MG63 (cell line): ENCODE data around the gene HTRA3. TPM values are rescaled to one million over a fixed set of nuclear protein-coding genes. Genes with fewer than 3 reads are reported as not detected.

ENCODE experiments used
- DNase-seq: peaks from one replicate; pipeline ENCODE4 v3.0.0-alpha.2; 2020
- H3K27me3 ChIP-seq: fragments of 250-450 bp; sonication (Bioruptor Pico); 2 replicates; pipeline ENCODE4 v1.5.1; 2020; ENCODE audit warnings: mild to moderate bottlenecking, moderate library complexity
- H3K36me3 ChIP-seq: fragments of 250-450 bp; sonication (Bioruptor Pico); 2 replicates; pipeline ENCODE4 v1.5.1; 2020; ENCODE audit warnings: mild to moderate bottlenecking, moderate library complexity
- H3K4me3 ChIP-seq: fragments of 250-450 bp; sonication (Bioruptor Pico); 2 replicates; pipeline ENCODE4 v1.5.1; 2020; ENCODE audit warnings: mild to moderate bottlenecking, moderate library complexity
- H3K9me3 ChIP-seq: fragments of 250-450 bp; sonication (Bioruptor Pico); 2 replicates; pipeline ENCODE4 v1.5.1; 2020; ENCODE audit warnings: mild to moderate bottlenecking, moderate library complexity
- total RNA-seq: library from RNA; depleted of rRNA; stranded (reverse); fragments of >200 nt; shearing (Covaris generic); gene quantifications from 2 replicates; pipeline ENCODE4 v1.2.3, GENCODE V29; 2014; ENCODE audit warnings: low replicate concordance; rRNA removed

The HTRA3 gene
- total RNA-seq, result 0.15 and 1.3 TPM in 2 replicates

DNA sequence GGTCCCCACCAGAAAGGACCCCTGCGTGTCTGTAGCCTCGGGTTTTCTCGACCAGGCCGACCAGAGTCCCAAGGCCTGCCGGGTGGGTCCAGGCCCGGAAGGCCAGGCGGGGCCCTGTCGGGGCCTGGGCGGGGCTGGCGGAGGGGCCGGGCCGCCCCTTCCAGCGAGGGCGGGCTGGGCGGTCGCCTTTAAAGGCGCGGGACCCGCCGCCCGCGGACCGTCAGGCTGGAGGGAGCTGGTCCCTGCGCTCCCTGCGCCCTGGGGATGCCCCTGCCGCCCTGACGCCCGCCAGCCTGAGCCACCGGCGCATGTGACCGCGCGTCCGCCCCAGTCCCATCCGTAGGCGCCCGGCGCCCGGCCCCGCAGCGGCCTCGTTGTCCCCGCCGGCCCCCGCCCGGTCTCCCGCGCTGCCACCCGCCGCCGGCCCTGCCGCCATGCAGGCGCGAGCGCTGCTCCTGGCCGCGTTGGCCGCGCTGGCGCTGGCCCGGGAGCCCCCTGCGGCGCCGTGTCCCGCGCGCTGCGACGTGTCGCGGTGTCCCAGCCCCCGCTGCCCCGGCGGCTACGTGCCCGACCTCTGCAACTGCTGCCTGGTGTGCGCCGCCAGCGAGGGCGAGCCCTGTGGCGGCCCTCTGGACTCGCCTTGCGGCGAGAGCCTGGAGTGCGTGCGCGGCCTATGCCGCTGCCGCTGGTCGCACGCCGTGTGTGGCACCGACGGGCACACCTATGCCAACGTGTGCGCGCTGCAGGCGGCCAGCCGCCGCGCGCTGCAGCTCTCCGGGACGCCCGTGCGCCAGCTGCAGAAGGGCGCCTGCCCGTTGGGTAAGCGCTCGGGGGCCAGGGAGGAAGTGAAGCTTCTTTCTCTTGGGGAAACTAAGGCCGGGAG is at the start of gene HTRA3:
Gene HTRA3 (plus strand): TSS at position 220 of the 883 bp plus-strand sequence. CDS start 215 bp downstream, at position 435.
- no peak within 1 kb of the TSS for H3K4me3 ChIP-seq
- no peaks in the 10 kb centered on the region for H3K9me3 ChIP-seq
- H3K36me3 ChIP-seq, result no peaks in the 10 kb centered on the region
- no peaks in the 10 kb centered on the region for H3K27me3 ChIP-seq
- DNase-seq, result no peak

GRCh38 chr4:8220661-8221450 is 48.7 kb upstream of the HTRA3 start:
- DNase-seq, result no peak
- Histone ChIP-seq H3K4me3 (no peak overlapping the region), H3K9me3 (no peaks in the 10 kb centered on the region), H3K27me3 (no peaks in the 10 kb centered on the region), H3K36me3 (no peaks in the 10 kb centered on the region)

DNA sequence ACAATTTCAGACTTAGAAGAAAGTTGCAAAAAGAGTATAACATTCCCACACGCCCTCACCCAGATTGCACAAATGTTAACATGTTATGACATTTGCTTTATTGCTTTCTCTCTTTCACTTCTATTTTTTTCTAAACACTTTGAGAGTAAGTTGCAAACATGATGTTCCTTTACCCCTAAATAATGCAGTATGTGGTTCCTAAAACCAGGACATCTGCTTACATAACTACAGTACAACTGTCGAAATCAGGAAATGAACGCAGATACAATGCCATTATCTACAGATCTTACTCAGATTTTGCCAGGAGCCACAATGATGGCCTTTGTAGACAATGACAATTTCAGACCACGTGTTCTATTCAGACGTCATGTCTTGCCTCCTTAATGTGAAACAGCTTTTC is 48.1 kb upstream of the HTRA3 start:
- Histone ChIP-seq H3K9me3 (no peaks in the 10 kb centered on the region), H3K27me3 (no peaks in the 10 kb centered on the region), H3K4me3 (no peak overlapping the region), H3K36me3 (no peaks in the 10 kb centered on the region)
- no peak for DNase-seq

DNA sequence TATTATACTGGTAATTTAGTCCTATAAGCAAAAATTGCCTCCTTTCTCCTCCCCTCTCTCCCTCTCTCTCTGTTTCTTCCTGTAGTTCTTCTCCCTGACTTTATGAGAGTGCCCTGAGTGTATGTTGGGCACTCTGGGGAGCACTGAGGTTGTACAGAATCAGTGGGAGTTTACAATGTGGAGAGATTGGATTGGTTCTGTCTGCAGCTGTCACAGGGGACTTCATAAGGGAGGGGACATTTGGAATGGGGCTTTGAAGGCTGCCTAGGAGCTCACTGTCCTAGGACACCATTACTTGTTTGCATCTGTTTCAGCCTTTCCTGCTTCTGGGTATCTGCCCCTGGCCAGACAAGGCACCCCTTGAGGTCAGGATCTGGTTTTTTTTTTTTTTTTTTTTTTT is 47.6 kb upstream of the HTRA3 start:
- H3K4me3 ChIP-seq, result no peak overlapping the region
- no peaks in the 10 kb centered on the region for H3K36me3 ChIP-seq
- H3K27me3 ChIP-seq, result no peaks in the 10 kb centered on the region
- H3K9me3 ChIP-seq, result no peaks in the 10 kb centered on the region
- DNase-seq, result no peak

- Histone ChIP-seq H3K36me3 (no peaks in the 10 kb centered on the region), H3K27me3 (no peaks in the 10 kb centered on the region), H3K9me3 (no peaks in the 10 kb centered on the region), H3K4me3 (no peak overlapping the region)
- no peak for DNase-seq
Measured at GRCh38 chr4:8222609-8223388, 46.8 kb upstream of the HTRA3 start.

DNA sequence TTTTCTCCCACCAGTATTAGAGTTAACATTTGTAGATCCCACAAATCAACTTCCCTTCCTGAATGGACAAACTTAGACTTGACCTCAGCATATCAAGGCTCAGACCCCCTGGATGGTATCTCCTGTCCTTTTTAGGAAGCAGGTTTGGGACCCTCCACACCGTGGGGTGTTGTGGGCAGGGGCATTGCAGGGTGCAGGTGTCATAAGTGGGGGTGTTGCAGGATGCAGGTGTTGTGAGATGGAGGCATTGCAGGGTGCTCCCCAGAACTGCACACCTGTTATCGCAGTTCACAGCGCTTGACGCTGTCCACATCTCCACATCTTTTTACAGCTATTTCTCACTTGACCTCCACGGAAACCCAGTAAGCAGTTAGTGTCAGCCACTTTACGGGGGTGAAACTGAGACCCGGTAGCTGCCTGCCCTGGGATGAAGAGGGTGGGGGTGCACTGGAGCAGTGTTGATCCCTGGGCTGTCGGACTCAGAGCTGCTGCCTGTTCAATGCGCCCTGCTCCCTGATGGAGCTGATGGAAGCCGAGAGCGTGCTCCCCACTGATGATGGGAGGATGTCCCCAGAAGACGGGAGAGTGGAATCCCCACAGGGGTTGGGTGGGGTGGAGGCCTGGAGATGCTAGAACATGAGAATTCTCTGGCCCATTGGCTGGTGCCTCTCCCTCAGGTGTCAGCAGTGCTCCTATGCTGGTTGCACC is 45.1 kb upstream of the HTRA3 start:
- H3K36me3 ChIP-seq, result no peaks in the 10 kb centered on the region
- H3K9me3 ChIP-seq, result no peaks in the 10 kb centered on the region
- no peak overlapping the region for H3K4me3 ChIP-seq
- H3K27me3 ChIP-seq, result no peaks in the 10 kb centered on the region
- no peak for DNase-seq

- DNase-seq, result no peak
- Histone ChIP-seq H3K4me3 (no peak overlapping the region), H3K9me3 (no peaks in the 10 kb centered on the region), H3K27me3 (no peaks in the 10 kb centered on the region), H3K36me3 (no peaks in the 10 kb centered on the region)
Measured at GRCh38 chr4:8224975-8225625, 44.5 kb upstream of the HTRA3 start.

DNA sequence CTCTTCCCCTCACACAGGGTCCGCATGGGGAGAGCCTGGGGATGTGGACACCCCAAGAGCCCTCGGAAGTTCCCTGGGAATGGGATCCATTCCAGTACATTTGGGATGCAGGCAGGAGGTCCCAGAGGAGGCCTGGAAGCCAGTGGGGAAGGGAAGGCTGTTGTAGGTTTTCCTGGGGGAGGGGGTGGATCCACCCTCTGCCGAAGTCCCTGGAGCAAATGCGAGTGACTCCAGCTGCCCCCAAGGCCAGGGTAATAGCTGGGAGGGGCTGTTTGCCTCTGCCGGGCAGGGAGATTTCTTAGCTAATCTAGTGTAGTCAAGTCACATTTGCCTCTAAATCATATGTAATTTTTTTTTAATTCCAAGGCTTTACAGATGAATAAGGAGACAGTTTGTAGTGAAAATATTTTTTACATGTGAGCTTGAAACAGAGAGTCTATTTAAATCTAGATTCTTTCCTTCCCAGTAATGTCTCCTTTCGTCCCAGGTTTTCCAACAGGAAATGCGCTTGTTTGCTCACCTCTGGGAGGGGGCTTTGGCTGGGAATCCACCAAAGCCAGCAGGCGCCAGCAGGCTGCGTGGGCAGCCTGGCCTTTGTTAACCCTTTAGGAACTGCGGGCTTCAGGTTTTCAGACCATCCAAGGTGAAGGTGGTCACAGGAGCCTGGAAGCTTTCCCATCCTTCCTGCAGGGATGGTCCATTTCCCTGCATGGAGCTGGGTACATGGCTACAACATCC is 43.7 kb upstream of the HTRA3 start:
- no peak for DNase-seq
- Histone ChIP-seq H3K9me3 (no peaks in the 10 kb centered on the region), H3K36me3 (no peaks in the 10 kb centered on the region), H3K27me3 (no peaks in the 10 kb centered on the region), H3K4me3 (no peak overlapping the region)

DNA sequence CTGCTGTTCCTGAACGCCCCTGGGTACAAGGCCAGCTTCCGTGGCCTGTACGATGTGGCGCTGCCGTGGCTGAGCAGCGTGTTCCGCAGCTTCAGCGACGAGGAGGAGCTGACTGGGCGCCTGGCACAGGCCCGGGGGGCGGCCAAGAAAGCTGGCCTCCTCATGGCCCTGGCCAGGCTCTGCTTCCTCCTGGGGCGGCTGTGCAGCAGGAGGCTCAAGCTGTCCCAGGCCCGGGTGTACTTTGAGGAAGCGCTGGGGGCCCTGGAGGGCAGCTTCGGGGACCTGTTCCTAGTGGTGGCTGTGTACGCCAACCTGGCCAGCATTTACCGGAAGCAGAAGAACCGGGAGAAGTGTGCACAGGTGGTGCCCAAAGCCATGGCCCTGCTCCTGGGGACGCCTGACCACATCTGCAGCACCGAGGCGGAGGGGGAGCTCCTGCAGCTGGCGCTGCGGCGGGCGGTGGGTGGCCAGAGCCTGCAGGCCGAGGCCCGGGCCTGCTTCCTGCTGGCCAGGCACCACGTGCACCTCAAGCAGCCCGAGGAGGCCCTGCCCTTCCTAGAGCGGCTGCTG is 42.3 kb upstream of the HTRA3 start:
- H3K4me3 ChIP-seq, result no peak overlapping the region
- no peaks in the 10 kb centered on the region for H3K9me3 ChIP-seq
- no peaks in the 10 kb centered on the region for H3K36me3 ChIP-seq
- no peaks in the 10 kb centered on the region for H3K27me3 ChIP-seq
- no peak for DNase-seq

DNA sequence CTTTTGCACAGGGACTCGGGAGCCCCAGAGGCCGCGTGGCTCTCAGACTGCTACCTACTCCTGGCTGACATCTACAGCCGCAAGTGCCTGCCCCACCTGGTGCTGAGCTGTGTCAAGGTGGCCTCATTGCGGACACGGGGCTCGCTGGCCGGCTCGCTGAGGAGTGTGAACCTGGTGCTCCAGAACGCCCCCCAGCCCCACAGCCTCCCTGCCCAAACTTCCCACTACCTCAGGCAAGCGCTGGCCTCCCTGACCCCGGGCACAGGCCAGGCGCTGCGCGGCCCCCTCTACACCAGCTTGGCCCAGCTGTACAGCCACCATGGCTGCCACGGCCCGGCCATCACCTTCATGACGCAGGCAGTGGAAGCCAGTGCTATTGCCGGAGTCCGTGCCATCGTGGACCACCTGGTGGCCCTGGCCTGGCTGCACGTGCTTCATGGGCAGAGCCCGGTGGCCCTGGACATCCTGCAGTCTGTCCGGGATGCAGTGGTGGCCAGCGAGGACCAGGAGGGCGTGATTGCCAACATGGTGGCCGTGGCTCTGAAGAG is 41.7 kb upstream of the HTRA3 start:
- no peak for DNase-seq
- no peaks in the 10 kb centered on the region for H3K9me3 ChIP-seq

GRCh38 chr4:8228319-8229250 is 41.0 kb upstream of the HTRA3 start:
- H3K36me3 ChIP-seq, result no peaks in the 10 kb centered on the region
- DNase-seq, result peak; percentile 68
- no peaks in the 10 kb centered on the region for H3K27me3 ChIP-seq
- no peaks in the 10 kb centered on the region for H3K9me3 ChIP-seq
- H3K4me3 ChIP-seq, result no peak overlapping the region

More for the DNA sequence above, 41.7 kb upstream of the HTRA3 start:
- H3K27me3 ChIP-seq, result no peaks in the 10 kb centered on the region
- no peak overlapping the region for H3K4me3 ChIP-seq
- H3K36me3 ChIP-seq, result no peaks in the 10 kb centered on the region

DNA sequence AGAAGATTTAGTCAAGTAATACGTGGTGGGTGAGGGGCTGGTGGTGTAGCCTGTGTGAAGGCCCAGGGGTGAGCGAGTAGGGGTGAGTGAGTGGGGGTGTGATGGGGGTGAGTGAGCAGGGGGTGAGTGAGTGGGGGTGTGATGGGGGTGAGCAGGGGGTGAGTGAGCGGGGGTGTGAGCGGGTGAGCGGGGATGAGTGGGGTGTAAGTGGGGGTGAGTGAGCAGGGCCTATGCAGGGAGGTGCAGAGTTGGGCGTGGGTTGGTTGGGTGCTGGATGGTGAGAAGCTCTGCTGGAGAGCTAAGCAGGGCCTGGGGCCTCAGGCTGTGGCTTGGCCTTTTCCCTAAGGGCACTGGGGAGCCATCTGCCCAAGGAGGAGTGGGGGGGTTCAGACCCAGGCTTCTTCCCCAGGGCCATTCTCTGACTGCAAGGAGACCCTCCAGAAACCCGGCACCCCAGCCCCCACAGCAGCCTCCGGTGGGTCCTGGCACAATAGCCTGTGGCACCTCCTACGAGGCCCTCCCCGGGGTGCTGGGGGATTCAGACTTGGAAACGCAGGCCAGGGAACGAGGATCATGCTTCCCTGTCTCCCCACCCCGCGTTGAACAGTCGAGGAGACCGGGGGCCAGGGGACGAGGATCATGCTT is 40.1 kb upstream of the HTRA3 start:
- H3K4me3 ChIP-seq, result no peak overlapping the region

GRCh38 chr4:8230033-8230432 is 39.5 kb upstream of the HTRA3 start:
- Histone ChIP-seq H3K9me3 (no peaks in the 10 kb centered on the region), H3K36me3 (no peaks in the 10 kb centered on the region), H3K27me3 (no peaks in the 10 kb centered on the region), H3K4me3 (no peak overlapping the region)
- no peak for DNase-seq

More for the DNA sequence above, 40.1 kb upstream of the HTRA3 start:
- no peaks in the 10 kb centered on the region for H3K27me3 ChIP-seq
- H3K36me3 ChIP-seq, result no peaks in the 10 kb centered on the region
- no peaks in the 10 kb centered on the region for H3K9me3 ChIP-seq
- DNase-seq, result no peak
